ENCODE data around the gene SIAE.
A peak's percentile ranks its signal among the peaks of the same experiment; 100 is the strongest.

Gene SIAE, protein sequence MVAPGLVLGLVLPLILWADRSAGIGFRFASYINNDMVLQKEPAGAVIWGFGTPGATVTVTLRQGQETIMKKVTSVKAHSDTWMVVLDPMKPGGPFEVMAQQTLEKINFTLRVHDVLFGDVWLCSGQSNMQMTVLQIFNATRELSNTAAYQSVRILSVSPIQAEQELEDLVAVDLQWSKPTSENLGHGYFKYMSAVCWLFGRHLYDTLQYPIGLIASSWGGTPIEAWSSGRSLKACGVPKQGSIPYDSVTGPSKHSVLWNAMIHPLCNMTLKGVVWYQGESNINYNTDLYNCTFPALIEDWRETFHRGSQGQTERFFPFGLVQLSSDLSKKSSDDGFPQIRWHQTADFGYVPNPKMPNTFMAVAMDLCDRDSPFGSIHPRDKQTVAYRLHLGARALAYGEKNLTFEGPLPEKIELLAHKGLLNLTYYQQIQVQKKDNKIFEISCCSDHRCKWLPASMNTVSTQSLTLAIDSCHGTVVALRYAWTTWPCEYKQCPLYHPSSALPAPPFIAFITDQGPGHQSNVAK

DNA sequence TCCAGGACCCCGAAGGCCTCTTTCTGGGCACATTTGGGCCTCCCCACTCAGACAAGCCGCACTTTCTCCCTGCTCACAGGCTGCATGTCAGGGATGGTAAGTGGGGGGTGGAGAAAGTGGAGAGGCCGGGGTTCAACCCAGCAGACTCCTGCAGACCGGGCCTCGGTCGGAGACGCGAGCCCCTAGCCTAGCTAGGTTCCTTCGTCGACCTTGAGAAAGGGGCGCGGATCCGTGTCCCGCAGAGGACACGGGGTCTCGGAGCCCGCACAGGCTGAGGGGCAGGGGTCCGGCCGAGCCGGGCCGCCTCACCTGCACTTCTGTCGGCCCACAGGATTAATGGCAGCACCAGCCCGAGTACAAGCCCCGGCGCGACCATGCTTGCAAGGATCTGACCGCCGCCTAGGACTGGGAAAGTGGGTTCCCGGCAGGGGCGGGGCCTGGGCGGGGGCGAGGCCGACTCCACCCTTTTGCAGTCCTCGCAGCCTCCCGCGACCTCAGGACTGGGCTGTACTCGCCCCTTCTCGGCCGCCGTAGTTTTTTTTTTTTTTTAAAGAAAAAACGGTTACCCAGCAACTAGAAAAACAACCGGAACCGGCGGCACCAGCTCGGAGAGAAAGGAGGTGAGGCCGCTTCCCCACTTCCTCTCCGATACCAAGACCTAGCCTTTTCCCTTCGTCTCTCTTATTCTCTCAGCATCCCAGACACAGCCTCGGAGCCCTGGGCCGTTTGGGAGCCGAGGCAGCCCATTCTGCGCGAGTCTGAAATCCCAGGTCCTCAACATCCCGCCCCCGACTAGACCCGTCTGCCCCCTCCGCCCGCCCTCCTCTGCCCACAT lies at the start of gene SIAE, which contains the start of gene SPA17:
TSS of gene SIAE (minus strand) at position 407 of the 835 bp plus-strand sequence. CDS start at position 376, 31 bp downstream.
TSS of gene SPA17 (plus strand) at position 572 of the 835 bp plus-strand sequence. CDS start 1,361 bp downstream, outside the sequence.
- peak; percentile 92 for DNase-seq

DNA sequence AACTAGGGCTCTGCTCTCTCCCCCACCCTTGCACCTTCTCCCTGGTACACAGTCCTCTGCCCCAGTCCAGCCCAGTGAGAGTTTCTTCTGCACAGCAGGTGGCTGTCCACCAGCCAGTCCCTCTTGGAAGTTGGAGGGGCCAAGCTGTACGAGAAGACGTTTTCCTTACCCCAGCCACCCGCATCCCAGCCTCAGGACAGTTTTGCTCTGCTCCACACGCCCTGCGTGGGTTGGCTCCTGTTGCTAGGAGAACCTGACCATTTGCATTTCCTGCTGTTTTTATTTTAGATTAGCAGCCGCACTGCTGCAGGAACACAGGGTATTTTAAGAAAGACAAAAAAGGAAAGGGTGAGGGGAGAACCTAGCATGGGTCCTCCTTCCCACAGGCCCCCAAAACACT lies 48.6 kb upstream of the SIAE start:
- no peak for DNase-seq

DNA sequence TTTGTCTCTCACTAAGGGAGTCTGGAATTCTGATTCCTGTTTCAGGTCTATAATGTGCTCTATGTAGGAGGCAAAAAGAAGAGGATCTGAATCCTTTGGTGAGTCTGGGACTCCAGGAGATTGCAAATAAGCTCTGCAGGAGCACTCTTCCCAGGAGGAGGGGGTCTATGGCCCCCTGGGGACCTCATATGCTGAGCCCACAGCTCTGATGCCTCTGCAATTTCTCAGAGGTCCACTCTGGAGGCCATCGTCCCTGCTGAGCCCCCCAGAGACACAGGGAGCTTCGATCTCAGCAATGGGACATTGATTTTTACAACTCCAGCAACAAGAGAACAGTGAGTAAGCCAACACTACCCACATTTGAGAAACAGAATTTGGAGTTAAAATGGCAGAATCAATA lies 46.0 kb upstream of the SIAE start:
- DNase-seq, result no peak

DNA sequence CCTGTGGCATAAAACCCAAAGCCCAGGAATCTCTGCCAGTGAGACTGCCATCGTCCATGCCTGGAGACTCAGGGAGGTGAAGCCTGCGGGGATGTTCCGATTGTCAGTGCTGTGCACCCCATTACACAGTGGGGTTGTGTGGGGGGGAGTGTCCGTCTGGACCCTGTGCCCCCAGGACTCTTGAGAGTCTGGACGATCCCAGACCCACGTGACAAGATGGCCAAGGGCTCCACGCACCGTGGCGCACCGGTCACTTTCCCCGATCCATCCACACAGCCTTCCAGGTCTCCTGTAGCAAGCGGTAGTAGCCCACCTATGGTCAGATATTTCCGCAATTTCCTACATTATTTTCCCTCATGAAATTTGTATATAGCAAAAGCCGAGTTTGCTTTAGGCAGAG lies 45.3 kb upstream of the SIAE start:
- DNase-seq, result no peak

DNA sequence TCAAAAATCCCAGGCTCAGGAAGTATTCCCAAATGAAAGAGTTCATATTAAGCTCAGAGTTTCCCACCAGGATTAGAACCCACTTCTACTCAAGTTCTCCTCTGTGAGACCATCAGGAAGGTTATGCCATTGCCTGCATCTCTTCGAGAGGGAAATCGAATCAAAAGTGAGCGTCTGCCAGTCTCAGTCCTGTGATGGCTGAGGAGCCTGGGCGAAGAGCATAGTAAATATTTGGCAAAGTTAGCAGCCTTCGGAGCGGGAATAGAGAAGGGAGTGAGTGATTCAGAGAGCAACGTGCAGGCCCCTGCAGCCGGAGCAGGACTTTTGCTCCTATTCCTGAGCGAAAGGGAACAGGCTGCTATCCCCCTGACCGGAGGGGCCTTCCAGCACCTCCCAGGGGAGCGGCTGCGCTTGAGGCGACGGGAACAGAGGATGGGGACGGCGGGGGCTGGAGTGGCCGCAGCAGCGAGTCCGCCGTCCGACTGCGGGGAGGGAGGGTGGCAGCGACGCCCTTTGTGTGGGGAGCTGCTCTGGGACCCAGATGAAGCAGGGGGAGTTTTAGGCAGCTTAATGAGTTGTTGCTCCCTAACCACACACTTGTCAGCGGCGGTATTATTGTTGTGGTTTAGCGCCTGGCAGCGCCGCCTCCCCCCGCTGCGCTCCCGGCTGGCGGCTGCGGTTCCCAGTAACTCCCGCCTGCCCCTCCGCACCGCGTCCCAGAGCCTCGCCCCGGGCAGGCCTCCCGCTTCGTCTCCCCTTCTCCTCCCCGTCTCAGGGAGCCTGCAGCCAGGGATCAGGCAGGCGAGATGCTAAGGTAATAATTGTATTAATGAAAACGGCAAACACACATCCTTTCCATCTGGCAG lies 44.5 kb upstream of the SIAE start:
- no peak for DNase-seq

DNA sequence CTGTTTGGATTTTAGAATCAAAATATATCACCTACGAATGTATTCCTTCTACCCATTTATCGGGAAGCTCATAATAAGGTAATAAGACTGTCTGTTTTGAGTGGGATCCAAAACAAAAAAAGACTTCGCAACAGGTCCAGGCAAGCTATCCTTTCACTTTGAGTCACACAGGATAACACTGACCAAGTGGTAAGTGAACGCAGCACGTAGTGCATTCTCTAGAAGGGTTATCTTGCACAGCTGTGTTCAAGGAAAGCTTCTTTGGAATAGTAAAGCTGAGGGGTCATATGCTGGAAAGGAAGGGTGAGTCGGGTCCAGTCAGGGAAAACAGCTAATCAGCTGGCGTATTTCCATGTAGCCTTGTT lies 43.9 kb upstream of the SIAE start:
- no peak for DNase-seq

DNA sequence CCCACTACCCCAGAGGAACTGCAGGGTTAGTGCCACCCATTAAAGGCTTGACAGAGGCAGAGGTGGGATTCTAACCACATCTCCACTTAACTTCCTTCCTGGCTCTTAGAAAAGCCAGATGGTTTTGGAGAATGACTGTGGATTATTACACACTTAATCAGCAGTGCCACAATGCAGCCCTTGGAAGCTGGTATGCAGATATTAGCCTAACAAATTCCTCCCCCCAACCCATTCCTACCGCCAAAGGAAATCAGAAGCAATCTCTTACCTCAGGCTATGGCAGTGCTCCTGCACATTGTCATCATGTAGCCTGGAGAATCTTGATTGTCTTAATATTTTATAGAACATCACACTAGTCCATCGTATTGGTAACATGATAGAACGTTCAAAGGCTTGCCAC lies 43.1 kb upstream of the SIAE start:
- DNase-seq, result no peak

DNA sequence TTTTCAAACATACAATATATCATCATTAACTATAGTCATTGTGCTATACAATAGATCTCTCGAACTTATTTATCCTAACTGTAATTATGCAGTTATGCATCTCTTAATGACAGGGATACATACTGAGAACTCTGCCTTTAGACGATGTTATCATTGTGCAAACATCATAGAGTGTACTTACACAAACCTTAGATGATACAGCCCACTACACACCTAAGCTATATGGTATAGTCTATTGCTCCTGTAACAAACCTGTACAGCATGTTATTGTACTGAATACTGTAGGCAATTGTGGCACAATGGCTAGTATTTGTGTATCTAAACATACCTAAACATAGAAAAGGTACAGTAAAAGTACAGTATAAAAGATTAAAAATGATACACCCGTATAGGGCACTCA lies 38.9 kb upstream of the SIAE start:
- DNase-seq, result no peak

DNA sequence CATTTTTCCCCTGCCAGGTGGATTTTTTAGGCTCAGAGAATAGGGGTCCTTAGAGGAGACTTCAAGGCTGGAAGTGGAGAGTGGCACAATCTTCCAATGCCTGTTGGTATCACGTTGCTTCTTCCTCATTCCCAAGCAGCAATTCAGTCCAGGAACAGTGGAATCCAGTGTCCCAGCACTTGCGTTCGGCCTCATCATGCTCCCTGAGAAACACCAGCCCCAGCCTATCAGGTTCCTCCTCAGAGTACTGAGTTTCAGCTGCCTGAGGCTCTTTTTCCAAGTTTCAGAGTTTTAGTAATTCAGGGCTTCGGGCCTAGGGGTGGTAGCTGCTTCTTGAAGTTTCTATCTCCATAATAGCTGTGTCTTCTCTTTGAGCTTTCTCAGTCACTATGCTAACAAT lies 34.3 kb upstream of the SIAE start:
- no peak for DNase-seq

DNA sequence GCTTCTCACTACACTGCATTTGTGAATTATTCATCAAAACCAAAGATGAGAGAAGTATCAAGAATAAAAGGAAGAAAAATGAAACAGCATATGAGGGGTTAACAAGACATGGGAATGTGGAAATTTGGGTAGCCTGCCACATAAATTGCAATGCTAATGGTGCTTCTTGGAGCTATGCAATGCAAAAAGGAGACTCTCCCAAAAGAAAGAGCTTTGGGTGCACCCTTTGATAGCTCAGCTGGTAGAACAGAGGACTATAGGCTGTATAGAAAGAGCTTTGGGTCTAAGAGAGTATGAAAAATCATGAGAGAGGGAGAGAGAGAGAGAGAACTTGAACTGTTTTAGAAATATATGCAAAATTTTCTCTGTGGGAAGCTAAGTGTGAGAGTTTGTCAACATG lies 26.5 kb upstream of the SIAE start:
- DNase-seq, result no peak

DNA sequence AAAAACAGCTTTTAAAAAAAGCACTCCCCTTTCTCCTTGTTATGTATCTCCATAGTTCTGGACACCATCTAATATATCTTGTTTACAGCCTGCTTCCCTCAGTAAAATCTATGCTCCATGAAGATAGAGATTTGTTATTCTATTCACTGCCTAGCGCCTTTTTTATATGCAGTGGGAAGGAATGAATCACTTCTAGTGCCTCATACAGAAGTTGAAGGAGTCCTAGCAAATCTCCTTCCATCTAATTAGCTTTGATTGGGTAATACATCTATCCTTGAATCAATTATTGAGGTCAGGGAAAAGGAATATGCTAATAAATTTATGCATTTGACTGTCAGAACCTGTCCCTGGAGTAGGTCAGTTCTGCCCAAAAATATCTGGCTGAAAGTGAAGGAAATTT lies 26.0 kb upstream of the SIAE start:
- no peak for DNase-seq

DNA sequence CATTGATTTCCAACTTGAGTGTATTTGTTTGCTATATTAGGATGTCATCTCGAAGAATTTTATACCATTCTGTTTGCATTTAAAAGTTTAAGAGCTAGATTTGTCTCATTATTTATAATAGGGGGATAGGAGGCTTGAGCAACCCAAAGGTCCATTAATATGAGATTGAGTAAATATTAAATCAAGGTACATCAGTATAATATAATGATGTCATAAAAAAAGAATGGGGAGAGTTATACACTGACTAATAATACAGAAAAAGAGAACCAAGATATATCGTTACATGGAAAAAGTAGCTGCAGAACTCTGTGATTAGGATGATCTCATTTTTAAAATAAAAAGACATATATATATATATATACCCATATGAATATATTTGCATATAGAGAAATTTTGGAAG lies 19.6 kb upstream of the SIAE start:
- no peak for DNase-seq

DNA sequence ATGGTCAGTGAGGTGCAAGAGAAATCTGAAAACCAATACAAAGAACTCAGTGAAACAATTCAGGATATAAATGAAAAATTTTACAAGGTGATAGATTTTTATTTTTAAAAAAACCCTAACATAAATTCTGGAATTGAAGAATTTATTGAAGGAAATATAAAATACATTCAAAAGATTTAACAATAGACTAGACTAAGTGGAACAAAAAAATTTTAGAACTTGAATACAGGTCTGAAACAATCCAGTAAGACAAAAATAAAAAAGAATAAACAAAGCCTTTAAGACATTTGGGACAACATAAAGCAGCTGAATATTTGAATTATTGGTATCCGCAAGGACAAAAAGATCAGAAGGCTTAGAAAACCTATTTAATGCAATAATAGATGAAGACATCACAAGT lies 8.9 kb upstream of the SIAE start:
- DNase-seq, result no peak

DNA sequence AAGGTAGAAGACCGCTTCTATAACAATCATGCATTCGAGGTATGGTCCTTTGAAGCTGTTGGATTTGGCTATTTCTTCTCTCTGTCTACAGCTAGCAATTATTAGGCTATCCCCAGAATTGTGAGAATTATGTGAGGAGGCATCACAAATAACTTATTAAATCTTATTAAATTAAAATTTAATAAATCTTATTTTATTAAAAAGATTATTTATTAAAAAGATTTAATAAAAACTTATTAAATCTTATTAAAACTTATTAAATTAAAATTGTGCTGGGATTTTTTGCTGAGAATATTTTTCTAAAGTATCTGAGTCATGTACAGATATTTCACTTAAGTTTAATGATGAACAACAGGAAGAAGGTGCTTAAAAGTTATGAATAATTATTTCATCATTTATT lies 7.9 kb upstream of the SIAE start:
- no peak for DNase-seq

DNA sequence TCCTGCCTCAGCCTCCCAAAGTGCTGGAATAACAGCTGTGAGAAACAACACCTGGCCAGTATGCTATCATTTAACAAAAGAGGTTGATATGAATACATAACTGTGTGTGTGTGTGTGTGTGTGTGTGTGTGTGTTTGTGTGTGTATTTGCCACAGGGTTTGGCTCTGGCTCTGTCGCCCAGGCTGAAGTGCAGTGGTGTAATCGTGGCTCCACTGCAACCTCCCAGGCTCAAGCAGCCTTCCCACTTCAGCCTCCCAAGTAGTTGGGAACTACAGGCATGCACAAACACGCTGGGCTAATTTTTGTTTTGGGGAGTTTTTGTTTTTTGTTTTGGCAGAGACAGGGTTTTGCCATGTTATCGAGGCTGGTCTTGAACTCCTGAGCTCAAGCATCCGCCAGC lies 4.9 kb upstream of the SIAE start:
- no peak for DNase-seq

DNA sequence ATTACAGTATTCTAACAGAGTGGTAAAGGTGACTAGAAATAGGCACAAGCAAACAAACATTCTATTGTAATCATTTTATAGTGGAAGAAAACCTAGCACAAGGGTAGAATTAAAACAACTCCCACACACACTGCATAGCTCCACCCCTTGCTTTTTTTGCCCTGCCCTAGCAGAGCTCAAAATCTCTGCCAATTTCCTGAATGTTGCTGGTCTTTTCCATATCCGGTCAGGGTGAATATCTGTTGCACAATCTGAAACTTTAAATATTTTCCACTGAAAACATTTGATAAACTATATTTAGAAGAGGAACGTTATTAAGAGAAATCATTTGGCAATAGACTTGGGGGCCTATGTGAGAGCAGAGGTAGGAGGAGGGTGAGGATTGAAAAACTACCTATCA lies 2.8 kb upstream of the SIAE start:
- peak; percentile 26 for DNase-seq

DNA sequence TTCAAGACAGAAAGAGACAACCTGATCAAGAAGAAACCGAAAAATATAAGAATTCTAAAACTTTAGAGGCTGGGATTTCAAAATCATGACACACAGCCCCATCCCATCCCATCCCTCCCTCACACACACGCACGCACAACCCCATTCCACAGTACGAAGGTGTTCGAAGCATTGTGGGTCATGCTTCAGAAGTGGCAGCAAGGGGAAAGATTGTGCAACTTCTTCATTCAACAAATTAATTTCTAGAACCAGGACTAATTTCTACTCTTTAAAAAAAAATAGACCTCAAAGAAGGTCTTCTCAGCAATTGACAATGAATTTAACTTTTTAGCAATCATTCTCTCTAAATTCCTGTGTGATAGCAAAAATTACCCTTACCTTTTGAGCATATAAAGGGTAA lies 1.0 kb upstream of the SIAE start:
- no peak for DNase-seq

DNA sequence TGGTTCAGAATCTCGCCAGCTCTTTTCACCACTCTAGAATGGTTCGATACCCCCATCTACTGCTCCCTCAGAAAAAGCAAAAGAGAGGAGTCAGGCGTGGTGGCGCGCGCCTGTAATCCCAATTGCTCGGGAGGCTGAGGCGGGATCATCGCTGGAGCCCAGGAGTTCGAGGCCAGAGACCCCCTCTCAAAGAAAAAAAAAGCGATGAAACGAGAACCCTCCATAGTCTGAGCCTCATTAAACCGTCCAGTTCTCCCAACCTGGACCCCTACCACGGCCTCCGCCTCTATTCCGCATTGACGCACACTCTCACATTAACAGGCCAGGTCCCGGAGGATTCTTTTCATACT lies 604 bp upstream of the SIAE start:
- DNase-seq, result no peak

DNA sequence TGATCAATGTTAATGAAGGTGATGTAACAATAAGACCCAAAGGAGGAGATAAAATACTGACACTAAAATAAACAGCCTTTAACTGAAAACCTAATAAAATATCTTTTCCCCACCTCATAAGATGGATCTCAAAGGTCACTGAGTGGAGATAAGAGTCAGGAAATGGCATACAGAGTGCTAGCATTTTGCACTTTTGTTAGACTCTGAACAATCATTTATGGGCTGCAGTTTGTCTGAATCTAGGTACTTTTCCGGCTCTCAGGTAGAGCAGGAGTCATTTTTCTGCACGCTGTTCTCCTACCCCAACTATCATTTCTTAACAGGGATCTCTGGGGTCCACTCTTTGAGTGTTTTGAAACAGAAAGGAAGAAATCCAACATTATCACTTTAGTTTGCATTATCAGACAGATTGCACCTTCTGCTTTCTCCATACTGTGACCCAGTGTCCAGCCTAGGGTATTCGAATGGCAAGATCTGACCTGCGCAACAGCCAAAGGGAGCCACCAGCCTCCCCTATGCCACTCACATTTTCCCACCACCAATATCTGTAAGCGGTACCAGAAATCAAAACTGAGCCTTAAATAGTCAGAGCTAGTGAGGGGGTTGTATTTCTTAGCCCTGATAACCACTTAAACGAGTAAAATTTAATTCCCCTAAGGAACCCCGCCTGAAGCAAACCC lies 863 bp downstream of the SIAE start:
- DNase-seq, result no peak

DNA sequence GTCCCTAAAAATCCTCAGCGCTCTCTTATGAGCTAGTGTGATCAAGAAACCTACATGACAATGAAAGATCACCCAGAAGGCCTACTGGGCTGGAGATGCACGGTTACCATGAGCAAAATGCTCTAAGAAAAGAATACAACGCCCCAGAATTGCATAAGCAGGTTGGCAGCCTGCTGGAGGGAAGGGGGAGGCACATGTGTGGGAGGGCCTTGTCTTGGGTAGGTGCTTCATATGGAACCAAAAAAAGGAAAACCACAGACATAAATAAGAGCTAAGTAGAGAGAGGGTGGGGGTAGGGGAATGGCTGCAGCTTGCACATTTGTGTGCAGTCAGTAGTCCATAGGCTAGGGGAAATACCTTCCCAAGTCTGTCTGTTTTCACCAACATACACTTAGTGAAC lies 2.8 kb downstream of the SIAE start:
- peak; percentile 52 for DNase-seq

DNA sequence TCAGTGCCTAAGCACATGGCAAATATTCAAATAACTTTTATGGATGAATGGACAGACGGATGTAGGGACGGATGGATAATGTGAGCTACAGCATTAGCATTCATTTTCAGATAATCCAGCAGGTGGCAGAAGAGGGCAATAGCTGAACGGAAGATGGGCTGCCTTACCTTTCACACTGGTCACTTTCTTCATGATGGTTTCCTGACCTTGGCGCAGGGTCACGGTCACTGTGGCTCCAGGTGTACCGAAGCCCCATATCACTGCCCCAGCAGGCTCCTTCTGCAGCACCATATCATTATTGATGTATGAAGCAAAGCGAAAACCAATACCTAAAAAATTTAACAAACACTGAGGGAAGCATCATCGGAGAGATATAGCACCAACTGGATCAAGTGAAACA lies 4.3 kb downstream of the SIAE start:
- DNase-seq, result peak; percentile 46

DNA sequence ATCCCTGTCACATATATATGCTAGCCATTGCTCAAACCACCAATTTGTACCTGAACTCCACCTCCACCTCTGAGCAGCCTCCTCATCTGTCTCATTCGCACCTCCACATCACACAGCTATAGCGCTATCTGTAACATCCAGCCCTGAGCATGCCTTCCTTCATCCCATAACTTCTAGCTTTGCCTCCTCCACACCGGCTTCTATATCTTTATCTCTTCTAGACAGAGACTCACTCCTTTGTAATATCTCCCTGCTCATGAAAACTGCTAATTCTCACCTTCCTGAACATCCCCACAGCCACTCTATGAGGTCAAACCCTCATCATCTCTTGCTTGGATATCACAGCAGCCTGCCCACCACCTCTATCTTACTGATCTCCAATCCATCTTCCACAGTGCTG lies 5.9 kb downstream of the SIAE start:
- DNase-seq, result no peak

DNA sequence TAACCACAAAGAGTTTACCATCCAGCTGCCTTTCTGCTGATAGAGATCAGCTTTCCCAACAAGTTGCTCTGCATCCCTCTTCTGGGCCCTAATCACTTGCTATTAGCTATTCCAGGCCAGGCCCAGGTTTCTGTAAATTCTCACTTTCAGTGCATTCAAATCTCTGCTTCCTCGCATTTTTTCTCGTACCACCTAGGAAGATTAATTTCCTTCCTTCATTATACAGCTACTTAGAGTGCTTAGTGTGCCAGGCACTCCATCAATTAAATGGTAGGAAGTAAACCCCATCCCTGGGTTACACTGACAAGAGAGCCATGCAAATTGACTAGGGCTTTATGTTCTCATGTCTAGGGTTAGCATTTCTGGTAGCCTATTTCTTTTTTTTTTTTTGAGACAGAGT lies 9.7 kb downstream of the SIAE start:
- no peak for DNase-seq
